SK-N-MC (cell line): ENCODE results near the gene YAE1.
"Not testable (repeated sequence)": the region's sequence is repeated elsewhere in the genome, so short reads cannot be mapped to it uniquely, and the experiment has no call there.

Experiments used
- DNase-seq: peaks from one replicate; pipeline ENCODE4 v3.0.0-alpha.2; 2011; ENCODE audit warnings: low read depth, low spot score
- H3K27ac ChIP-seq: fragments of 200-600 bp; sonication (generic); 2 replicates; pipeline ENCODE4 v1.5.1; 2016; ENCODE audit warnings: mixed run types
- H3K36me3 ChIP-seq: fragments of 200-600 bp; sonication (generic); 2 replicates; pipeline ENCODE4 v1.6.1; 2017; ENCODE audit warnings: antibody characterized with exemption, low read length, mixed read lengths; ENCODE audit not compliant: insufficient read depth
- H3K4me3 ChIP-seq: fragments of 200-600 bp; sonication (generic); 2 replicates; pipeline ENCODE4 v1.5.1; 2016
- H3K9ac ChIP-seq: fragments of 200-600 bp; sonication (generic); 2 replicates; pipeline ENCODE4 v1.8.0; 2017; ENCODE audit warnings: mixed run types, mixed read lengths; ENCODE audit not compliant: insufficient read length
- H3K9me3 ChIP-seq: fragments of 200-600 bp; sonication (generic); 2 replicates; pipeline ENCODE4 v1.6.1; 2017; ENCODE audit warnings: low read depth, mild to moderate bottlenecking, antibody characterized with exemption, low read length, moderate library complexity, mixed read lengths
- EZH2 ChIP-seq: fragments of 200-600 bp; sonication (generic); IDR thresholded peaks from one replicate; pipeline ENCODE4 v1.6.1; 2017; ENCODE audit warnings: antibody characterized with exemption
- FOXP2 ChIP-seq: optimal IDR thresholded peaks from 2 replicates; pipeline ENCODE3; 2011; ENCODE audit warnings: mild to moderate bottlenecking, moderate library complexity; ENCODE audit not compliant: insufficient read depth; ENCODE audit errors: extremely low read length, control extremely low read depth
- POLR2AphosphoS5 ChIP-seq: IDR thresholded peaks from 2 replicates; pipeline ENCODE4 v1.6.1; 2012; ENCODE audit warnings: mild to moderate bottlenecking, low read depth, low read length, borderline replicate concordance

YAE1 gene

DNA sequence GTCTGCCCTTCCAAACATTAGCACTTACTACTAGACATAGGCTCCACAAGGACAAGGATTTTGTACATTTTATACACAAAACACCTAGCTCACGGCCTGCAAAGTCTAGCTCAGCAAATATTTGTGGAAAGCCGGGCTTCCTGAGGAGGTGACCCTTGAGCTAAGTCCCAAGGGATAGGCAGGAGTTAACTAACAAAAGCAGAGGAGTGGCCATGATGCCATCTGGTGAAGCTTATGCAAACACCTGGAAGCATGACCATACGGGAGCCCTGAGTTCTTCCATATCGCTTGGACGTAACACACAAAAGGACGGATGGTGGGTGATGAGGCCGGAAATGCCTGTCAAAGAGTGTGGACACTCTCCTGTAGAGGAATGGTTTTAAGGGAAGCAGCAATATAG, 25.9 kb upstream of the YAE1 start:
- H3K4me3 ChIP-seq, result no peak overlapping the region
- no peak for TF ChIP-seq FOXP2
- TF ChIP-seq POLR2AphosphoS5, result no peak
- TF ChIP-seq EZH2, result no peak
- no peak overlapping the region for H3K27ac ChIP-seq
- H3K9ac ChIP-seq, result no peak overlapping the region
- DNase-seq, result no peak
- H3K9me3 ChIP-seq, result no peaks in the 10 kb centered on the region
- H3K36me3 ChIP-seq, result no peaks in the 10 kb centered on the region

DNA sequence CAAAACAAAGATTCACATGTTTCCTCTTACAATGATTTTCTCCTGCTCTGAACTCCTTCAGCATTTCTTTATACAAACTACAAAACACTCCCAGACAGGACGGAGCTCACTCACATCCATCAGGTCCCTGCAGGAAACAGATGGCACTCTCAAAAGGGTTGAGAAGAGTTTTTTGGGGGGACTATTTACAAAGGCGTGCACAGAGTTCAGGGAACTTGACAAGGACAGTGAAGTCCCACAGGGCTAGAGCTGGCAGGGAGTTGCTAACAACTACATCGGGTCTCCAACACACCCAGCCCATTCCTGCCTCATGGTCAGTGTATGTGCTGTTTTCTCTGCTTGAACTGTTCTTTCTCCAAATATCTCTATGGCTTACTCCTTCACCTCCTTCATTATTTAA, 24.7 kb upstream of the YAE1 start:
- Histone ChIP-seq H3K36me3 (no peaks in the 10 kb centered on the region), H3K9me3 (no peaks in the 10 kb centered on the region), H3K9ac (no peak overlapping the region), H3K4me3 (no peak overlapping the region), H3K27ac (no peak overlapping the region)
- DNase-seq, result no peak
- TF ChIP-seq EZH2, result no peak
- no peak for TF ChIP-seq POLR2AphosphoS5
- no peak for TF ChIP-seq FOXP2

DNA sequence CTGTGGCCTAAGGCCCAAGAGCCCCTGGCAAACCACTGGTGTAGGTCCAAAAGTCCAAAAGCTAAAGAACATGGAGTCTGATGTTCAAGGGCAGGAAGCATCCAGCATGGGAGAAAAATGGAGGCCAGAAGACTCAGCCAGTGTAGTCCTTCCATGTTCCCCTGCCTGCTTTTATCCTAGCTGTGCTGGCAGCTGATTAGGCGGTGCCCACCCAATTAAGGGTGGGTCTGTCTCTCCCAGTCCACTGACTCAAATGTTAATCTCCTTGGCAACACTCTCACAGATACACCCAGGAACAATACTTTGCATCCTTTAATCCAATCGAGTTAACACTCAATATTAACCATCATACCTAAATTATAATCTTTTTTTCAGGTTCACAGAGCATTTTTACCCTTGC, 21.4 kb upstream of the YAE1 start:
- H3K36me3 ChIP-seq, H3K27ac ChIP-seq, H3K4me3 ChIP-seq, H3K9me3 ChIP-seq, DNase-seq, H3K9ac ChIP-seq: not testable (repeated sequence)

DNA sequence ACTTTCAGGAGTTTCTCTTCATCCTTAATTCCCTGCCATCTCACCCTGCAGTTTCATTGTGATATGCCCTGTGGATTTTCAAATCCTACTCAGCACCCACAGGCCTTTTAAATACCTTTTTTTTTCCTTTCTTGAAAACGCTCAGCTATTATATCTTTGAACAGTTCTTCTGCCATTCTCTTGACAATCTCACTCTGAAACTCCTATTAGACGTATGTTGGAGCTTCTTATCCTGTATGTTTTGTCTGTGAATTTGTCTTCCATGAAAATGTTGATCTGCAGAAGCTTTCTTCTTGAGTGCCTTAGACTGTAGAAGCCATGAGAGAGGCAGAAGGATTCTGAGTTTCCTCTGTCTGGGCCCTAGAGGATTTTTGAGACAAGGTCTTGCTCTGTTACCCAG, 18.9 kb upstream of the YAE1 start:
- H3K36me3 ChIP-seq, result no peaks in the 10 kb centered on the region

DNA sequence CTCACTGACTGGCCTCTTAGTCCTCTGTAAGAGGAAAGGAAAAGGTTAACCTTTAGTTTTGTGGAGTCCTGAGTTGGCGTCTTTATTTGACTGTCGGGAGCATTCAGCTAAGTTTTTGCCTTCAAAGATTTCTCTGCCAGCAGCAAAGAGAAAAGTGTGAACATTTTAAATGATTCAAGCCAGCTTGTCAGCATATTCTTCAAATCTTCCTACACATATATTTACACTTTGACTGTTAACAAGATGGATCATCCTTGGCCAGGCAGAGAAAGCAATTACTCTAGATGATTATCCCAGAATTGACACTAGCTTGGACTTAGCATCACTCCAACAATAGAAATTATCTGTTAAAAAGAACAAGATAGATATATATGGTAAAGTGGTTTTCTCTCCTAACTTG, 15.8 kb upstream of the YAE1 start:
- DNase-seq, result no peak
- Histone ChIP-seq H3K27ac (no peak overlapping the region), H3K9me3 (no peaks in the 10 kb centered on the region), H3K9ac (no peak overlapping the region), H3K36me3 (no peaks in the 10 kb centered on the region), H3K4me3 (no peak overlapping the region)
- TF ChIP-seq POLR2AphosphoS5, result no peak
- TF ChIP-seq FOXP2, result no peak
- no peak for TF ChIP-seq EZH2

More for the DNA sequence above, 18.9 kb upstream of the YAE1 start:
- H3K27ac ChIP-seq, result no peak overlapping the region
- H3K9ac ChIP-seq, result no peak overlapping the region
- H3K4me3 ChIP-seq, result no peak overlapping the region
- DNase-seq, result no peak
- no peak for TF ChIP-seq FOXP2
- no peak for TF ChIP-seq EZH2
- no peak for TF ChIP-seq POLR2AphosphoS5
- no peaks in the 10 kb centered on the region for H3K9me3 ChIP-seq

DNA sequence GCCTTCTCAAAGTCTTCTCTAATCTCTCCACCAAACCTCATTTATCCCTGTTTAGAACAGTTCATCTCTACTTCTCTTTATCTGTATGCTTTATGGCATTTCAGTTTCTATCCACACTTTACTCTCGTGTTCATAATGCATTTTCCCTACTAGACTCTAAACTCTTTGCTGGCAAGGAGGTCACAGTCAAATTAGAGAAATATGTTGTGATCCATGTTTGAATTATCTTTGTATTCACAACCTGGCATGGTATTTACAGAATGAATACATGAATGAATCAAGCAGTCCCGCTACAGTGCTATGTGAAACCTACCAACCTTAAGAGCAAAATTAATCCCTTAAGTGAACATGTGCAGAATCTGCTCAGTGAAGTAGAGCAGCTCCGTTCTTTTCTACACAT, 12.8 kb upstream of the YAE1 start:
- TF ChIP-seq EZH2, result no peak
- no peak for TF ChIP-seq POLR2AphosphoS5
- no peak for TF ChIP-seq FOXP2

DNA sequence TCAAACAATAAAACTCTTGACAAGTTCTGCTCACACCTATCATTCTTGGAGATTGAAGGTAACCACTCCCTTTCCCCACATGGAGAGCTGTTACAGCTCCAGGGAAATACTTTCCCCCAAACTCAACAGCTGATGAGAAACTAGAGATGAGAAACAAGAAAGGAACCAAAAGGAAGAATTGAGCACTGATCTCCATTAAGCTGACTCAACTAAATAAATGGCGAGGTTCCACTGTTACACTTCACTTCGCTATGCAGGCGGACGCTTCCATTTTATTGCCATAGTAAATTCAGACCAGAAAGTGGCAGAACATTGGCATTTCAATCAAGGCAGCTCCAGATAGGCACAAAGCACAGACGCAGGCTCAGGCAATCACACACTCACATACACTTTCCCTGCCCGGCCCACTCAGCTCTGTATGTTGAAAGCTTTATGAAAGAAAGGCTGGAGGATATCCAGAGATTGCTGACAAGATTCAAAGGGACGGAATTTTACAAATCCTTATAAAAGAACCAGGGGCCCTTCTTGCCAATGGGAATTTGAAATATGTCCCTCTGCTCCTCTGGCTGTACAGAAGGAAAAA, 11.5 kb upstream of the YAE1 start:
- TF ChIP-seq POLR2AphosphoS5 (no peak), FOXP2 (no peak), EZH2 (no peak)

More for the DNA sequence above, 12.8 kb upstream of the YAE1 start:
- Histone ChIP-seq H3K4me3 (no peak overlapping the region), H3K36me3 (no peaks in the 10 kb centered on the region), H3K9ac (no peak overlapping the region), H3K9me3 (no peaks in the 10 kb centered on the region), H3K27ac (no peak overlapping the region)
- no peak for DNase-seq

DNA sequence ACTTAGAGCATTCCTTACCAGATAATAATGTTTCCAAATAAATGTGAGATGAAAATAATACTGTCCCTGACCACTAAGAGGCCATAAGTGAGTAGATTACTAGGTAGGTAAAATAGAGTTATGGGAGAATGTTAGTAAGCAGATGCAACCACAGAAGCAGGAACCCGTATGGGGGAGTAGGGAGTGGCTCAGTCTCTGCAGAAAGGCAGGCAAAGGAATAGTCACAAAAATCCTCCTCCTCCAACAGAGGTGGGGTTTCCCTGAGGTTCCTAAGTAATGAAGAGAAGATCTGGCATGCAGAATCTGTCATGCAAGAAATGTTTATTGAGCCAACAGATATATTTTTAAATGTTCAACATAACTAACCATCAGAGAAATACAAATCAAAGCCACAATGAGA, 9.0 kb upstream of the YAE1 start:
- Histone ChIP-seq H3K4me3 (no peak overlapping the region), H3K27ac (no peak overlapping the region), H3K9ac (no peak overlapping the region), H3K9me3 (no peaks in the 10 kb centered on the region), H3K36me3 (no peaks in the 10 kb centered on the region)
- no peak for DNase-seq
- TF ChIP-seq POLR2AphosphoS5 (no peak), EZH2 (no peak), FOXP2 (no peak)

More for the DNA sequence above, 11.5 kb upstream of the YAE1 start:
- no peak for DNase-seq
- Histone ChIP-seq H3K36me3 (no peaks in the 10 kb centered on the region), H3K4me3 (peak overlapping the region; percentile 43), H3K9ac (no peak overlapping the region), H3K9me3 (no peaks in the 10 kb centered on the region), H3K27ac (no peak overlapping the region)

DNA sequence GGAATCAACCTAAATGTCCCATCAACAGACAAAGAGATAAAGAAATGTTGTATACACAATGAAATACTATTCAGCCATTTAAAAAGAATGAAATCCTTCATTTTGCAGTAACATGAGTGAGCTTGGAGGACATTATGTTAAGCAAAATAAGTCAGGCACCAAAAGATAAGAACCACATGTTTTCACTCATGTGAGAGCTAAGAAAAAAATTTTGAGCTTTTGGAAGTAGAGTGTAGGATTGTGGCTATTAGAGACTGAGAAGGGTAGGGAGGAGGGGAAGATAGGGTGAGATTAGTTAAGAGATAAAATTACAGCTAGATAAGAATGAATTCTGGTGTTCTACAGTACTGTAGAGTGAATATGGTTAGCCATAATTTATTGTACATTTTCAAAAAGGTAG, 8.3 kb upstream of the YAE1 start:
- Histone ChIP-seq H3K36me3 (no peaks in the 10 kb centered on the region), H3K9me3 (no peaks in the 10 kb centered on the region), H3K9ac (no peak overlapping the region), H3K27ac (no peak overlapping the region), H3K4me3 (no peak overlapping the region)
- no peak for DNase-seq
- TF ChIP-seq FOXP2, result no peak
